Osteocyte (in vitro differentiated cells): Measurements from ENCODE around the gene PPP1R37. TPM values are rescaled to one million over a fixed set of nuclear protein-coding genes. Genes with fewer than 3 reads are reported as not detected.
A peak's percentile ranks its signal among the peaks of the same experiment; 100 is the strongest.

Experiments used
- DNase-seq: peaks from one replicate; pipeline ENCODE4 v3.0.0; 2021; ENCODE audit warnings: mixed read lengths; ENCODE audit not compliant: unreplicated experiment; ENCODE audit errors: extremely low spot score
- H3K27ac Mint-ChIP-seq: one replicate; pipeline ENCODE4 v1.8.0; 2021; ENCODE audit warnings: mild to moderate bottlenecking, mixed read lengths; ENCODE audit not compliant: unreplicated experiment
- H3K27me3 Mint-ChIP-seq: one replicate; pipeline ENCODE4 v1.8.0; 2021; ENCODE audit warnings: mixed read lengths; ENCODE audit not compliant: unreplicated experiment
- H3K36me3 Mint-ChIP-seq: one replicate; pipeline ENCODE4 v1.8.0; 2021; ENCODE audit warnings: mixed read lengths; ENCODE audit not compliant: unreplicated experiment
- H3K4me1 Mint-ChIP-seq: one replicate; pipeline ENCODE4 v1.8.0; 2021; ENCODE audit warnings: mixed read lengths; ENCODE audit not compliant: unreplicated experiment
- H3K4me3 Mint-ChIP-seq: one replicate; pipeline ENCODE4 v1.8.0; 2021; ENCODE audit warnings: mild to moderate bottlenecking, moderate library complexity, mixed read lengths; ENCODE audit not compliant: unreplicated experiment
- H3K9me3 Mint-ChIP-seq: one replicate; pipeline ENCODE4 v1.8.0; 2021; ENCODE audit warnings: mixed read lengths; ENCODE audit not compliant: unreplicated experiment
- total RNA-seq: library from RNA; stranded (reverse); gene quantifications from 2 replicates; pipeline ENCODE4 v1.2.1, GENCODE V29; 2021
- TF ChIP-seq, protein P1 (sequence below): fragments of 200-600 bp; sonication (generic); IDR thresholded peaks from 2 replicates; pipeline ENCODE4 v1.5.0; 2021; ENCODE audit warnings: antibody characterized with exemption, mild to moderate bottlenecking, moderate library complexity

The PPP1R37 gene
- total RNA-seq, 1 donor from 2014 or later, result 34.8 TPM

DNA sequence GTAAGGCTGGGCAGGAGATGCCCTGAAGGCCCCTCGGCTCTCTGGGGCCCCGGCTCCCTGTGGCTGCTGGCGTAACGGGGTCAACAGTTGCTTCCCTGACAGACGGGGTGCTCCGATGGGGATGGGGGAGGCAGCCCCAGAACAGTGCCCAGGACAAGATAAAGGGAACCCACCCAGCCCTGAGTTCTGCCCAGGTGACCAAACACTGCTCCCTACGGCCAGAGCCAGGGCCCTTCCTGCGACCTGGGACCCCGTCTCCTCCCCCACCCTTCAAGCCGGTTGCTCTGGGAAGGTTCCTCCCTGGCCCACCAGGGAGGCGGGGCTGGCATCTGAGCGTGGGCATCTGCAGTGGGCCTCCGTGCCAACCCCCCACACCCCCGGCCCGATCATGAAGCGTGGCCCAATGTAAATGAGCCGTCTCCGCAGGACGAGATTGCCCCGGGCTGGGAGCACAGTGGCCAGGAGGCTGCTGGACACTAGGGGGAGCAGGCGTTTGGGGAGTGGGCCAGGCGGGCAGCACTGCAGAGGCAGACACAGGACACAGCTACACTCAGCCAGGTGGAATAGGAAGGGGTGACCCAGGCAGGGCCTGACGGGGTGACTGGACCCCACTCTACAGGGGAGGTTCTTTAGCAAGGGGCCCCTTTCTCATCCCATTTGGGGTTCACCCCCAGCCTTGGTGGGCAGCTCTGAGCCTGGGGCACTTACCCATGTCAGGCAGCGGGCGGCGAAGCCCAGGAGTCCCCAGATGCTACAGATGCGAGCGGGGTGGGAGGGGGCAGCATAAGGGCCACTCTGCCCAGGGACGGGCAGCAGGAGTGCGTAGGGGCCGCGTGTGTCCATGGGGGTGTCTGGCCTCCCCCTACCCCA is 69.0 kb downstream of the PPP1R37 start:
- DNase-seq, result no peak
- TF ChIP-seq, protein P1, sequence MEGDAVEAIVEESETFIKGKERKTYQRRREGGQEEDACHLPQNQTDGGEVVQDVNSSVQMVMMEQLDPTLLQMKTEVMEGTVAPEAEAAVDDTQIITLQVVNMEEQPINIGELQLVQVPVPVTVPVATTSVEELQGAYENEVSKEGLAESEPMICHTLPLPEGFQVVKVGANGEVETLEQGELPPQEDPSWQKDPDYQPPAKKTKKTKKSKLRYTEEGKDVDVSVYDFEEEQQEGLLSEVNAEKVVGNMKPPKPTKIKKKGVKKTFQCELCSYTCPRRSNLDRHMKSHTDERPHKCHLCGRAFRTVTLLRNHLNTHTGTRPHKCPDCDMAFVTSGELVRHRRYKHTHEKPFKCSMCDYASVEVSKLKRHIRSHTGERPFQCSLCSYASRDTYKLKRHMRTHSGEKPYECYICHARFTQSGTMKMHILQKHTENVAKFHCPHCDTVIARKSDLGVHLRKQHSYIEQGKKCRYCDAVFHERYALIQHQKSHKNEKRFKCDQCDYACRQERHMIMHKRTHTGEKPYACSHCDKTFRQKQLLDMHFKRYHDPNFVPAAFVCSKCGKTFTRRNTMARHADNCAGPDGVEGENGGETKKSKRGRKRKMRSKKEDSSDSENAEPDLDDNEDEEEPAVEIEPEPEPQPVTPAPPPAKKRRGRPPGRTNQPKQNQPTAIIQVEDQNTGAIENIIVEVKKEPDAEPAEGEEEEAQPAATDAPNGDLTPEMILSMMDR, result peak; percentile 67
- Mint-ChIP-seq H3K36me3 (no peaks in the 10 kb centered on the region), H3K27ac (no peak overlapping the region), H3K27me3 (no peaks in the 10 kb centered on the region), H3K9me3 (no peaks in the 10 kb centered on the region), H3K4me1 (peaks cover 5% of the 10 kb centered on the region), H3K4me3 (no peak overlapping the region)

DNA sequence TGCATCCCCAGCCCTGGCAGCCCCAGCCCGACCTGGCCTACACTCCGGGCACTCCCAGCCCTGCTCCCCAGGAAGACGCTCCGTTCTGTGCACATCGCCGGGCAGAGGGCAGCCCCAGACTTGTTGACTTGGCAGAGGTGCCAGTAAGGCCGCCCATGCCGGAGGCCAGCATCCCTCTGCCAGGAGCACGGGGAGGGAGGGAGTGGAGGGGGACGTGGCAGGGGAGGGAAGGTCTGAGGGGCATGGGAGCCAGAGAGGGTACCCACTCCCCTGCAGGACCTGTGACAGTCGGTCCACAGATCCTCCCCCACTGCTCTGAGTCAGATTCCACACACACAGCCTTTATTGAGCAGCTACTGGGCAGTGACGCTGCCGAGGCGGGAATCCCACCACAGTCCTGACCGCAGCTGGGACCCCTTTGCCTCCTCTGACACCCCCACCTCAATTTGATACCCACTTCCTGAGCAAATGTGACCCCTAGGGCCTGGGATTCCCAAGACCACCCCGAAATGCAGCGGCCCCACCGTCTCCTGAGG is 69.7 kb downstream of the PPP1R37 start:
- no peaks in the 10 kb centered on the region for H3K27me3 Mint-ChIP-seq
- no peak overlapping the region for H3K27ac Mint-ChIP-seq

DNA sequence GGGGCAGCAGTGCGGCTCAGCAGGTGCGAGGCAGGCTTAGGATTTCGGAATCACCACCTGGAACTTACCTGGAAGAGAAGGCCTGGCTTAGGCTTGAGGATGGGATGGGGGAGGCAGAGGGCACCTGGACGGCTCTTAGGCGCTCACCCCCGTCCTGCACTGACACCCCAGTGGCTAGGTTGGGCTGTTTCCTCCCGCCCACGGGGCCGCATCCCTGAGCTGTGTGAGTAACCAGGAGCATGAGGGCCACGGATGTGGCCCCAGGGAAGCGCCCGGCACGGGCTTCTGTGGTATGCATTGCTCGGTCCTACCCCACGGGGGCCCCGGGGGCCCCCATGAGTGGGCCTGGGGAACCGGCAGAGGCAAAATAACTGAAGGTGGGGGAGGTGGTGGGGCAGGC is 70.2 kb downstream of the PPP1R37 start:
- H3K27me3 Mint-ChIP-seq, result no peaks in the 10 kb centered on the region

More for the DNA sequence above, 69.7 kb downstream of the PPP1R37 start:
- DNase-seq, result no peak
- Mint-ChIP-seq H3K9me3 (no peaks in the 10 kb centered on the region), H3K36me3 (no peaks in the 10 kb centered on the region), H3K4me1 (peaks cover 7% of the 10 kb centered on the region), H3K4me3 (no peak overlapping the region)
- TF ChIP-seq, protein P1, result no peak

DNA sequence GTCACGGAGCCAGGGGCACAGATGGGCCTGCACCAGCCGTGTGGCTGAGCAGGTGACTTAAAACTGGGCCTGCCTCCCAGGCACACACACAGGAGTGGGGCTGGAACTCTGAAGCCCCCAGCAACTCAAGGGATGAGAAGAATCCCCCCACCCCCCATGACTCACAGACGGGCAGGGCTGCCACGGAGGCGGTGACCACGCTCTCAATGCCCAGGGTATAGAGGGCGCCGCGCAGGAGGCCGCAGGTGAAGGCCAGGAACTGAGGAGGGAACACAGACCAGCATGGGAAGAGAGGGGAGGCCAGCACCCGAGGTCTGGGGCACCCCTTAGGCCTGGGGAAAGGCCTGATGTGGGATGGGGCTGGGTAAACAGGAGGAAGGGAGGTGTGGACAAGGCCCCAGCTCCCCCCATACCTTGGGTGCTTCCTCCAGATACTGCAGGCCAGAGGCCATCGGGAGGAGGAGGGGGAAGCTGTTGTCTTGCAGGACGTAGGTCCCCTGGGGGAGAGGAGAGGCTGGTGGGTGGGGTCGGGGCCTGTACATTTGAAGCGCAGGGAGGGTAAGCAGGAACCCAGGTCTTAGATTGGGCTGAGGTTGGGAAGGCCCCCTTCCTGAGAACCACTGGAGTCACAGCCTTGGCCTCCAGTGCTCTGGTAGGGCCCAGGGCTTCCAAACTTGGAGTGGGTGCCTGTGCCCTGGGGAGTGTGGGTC is 70.9 kb downstream of the PPP1R37 start:
- H3K4me3 Mint-ChIP-seq, result no peak overlapping the region
- DNase-seq, result no peak
- H3K36me3 Mint-ChIP-seq, result no peaks in the 10 kb centered on the region
- no peak overlapping the region for H3K27ac Mint-ChIP-seq
- H3K9me3 Mint-ChIP-seq, result no peaks in the 10 kb centered on the region
- no peaks in the 10 kb centered on the region for H3K27me3 Mint-ChIP-seq
- TF ChIP-seq, protein P1, result no peak
- H3K4me1 Mint-ChIP-seq, result peaks cover 7% of the 10 kb centered on the region

More for the DNA sequence above, 70.2 kb downstream of the PPP1R37 start:
- Mint-ChIP-seq H3K4me3 (no peak overlapping the region), H3K27ac (no peak overlapping the region), H3K4me1 (peaks cover 7% of the 10 kb centered on the region), H3K36me3 (no peaks in the 10 kb centered on the region), H3K9me3 (no peaks in the 10 kb centered on the region)
- TF ChIP-seq, protein P1, result no peak
- DNase-seq, result no peak
